Fibroblast of lung (primary cell): ENCODE data around the gene ADA.

Experiments used
- CTCF ChIP-seq, 2 donors: IDR thresholded peaks in 1 of 2; conservative IDR thresholded peaks in 1 of 2; 1 replicate in 1 of 2; 2 replicates in 1 of 2; pipeline ENCODE4 v1.5.1; 2011 to 2012; ENCODE audit warnings: low read length in 2 of 2, control low read depth in 1 of 2, inconsistent platforms in 1 of 2, low read depth in 1 of 2, mild to moderate bottlenecking in 1 of 2
- EZH2 ChIP-seq: IDR thresholded peaks from 2 replicates; pipeline ENCODE4 v1.5.1; 2012; ENCODE audit warnings: low read length, control low read depth, mild to moderate bottlenecking; ENCODE audit errors: missing control alignments

- TF ChIP-seq CTCF (conservative IDR thresholded peaks at IDR 0.05 in 1 of 2, IDR thresholded peaks at IDR 0.05 in 1 of 2; ENCODE audit: low read depth in 1 of 2, low read length in 2 of 2) (no peak), EZH2 (no peak)
Measured at GRCh38 chr20:44587035-44587980, 64.2 kb downstream of the ADA start.
